ENCODE data around the gene CASKIN1.
"Not testable (repeated sequence)": the region's sequence is repeated elsewhere in the genome, so short reads cannot be mapped to it uniquely, and the experiment has no call there.

The CASKIN1 gene, protein sequence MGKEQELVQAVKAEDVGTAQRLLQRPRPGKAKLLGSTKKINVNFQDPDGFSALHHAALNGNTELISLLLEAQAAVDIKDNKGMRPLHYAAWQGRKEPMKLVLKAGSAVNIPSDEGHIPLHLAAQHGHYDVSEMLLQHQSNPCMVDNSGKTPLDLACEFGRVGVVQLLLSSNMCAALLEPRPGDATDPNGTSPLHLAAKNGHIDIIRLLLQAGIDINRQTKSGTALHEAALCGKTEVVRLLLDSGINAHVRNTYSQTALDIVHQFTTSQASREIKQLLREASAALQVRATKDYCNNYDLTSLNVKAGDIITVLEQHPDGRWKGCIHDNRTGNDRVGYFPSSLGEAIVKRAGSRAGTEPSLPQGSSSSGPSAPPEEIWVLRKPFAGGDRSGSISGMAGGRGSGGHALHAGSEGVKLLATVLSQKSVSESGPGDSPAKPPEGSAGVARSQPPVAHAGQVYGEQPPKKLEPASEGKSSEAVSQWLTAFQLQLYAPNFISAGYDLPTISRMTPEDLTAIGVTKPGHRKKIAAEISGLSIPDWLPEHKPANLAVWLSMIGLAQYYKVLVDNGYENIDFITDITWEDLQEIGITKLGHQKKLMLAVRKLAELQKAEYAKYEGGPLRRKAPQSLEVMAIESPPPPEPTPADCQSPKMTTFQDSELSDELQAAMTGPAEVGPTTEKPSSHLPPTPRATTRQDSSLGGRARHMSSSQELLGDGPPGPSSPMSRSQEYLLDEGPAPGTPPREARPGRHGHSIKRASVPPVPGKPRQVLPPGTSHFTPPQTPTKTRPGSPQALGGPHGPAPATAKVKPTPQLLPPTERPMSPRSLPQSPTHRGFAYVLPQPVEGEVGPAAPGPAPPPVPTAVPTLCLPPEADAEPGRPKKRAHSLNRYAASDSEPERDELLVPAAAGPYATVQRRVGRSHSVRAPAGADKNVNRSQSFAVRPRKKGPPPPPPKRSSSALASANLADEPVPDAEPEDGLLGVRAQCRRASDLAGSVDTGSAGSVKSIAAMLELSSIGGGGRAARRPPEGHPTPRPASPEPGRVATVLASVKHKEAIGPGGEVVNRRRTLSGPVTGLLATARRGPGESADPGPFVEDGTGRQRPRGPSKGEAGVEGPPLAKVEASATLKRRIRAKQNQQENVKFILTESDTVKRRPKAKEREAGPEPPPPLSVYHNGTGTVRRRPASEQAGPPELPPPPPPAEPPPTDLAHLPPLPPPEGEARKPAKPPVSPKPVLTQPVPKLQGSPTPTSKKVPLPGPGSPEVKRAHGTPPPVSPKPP (N-terminal part only)

DNA sequence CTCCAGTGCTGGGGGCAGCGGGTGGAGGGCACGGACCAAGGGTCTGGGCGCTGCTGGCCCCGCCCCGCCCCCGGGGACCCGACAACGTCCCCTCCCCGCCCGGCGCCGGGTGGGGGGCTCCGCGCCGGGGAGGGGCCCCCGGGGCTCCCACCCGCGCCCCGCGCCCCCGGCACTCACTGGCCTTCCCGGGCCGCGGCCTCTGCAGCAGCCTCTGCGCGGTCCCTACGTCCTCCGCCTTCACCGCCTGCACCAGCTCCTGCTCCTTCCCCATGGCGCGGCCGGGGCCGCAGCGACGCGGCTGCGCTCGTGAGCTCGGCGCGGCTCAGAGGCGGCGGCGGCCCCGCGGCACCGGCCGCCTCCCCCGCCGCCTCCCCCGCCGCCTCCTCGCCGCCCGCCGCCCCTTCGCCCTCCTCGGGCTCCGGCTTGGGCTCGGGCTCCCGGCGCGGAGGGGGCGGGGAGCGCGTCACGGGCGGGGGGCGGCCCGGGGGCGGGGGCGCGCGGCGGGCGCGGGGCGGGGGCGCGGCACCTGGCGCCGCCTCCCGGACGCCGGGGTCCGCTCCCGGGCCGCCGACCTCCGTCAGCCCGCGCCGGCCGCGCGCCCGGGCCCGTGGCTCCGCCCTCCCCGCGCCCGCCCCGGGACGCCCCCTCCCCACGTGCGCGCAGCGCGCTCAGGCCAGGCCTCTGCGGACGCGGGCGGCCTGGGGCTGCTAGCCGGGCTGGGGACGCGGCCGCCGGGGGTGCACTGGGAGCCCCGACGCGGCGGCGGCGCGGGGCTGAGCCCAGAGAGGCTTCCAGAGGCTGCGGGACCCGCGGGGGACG lies at the start of gene CASKIN1:
CASKIN1 (minus strand) TSS at position 444 of the 819 bp plus-strand sequence; CDS start at position 271, 173 bp downstream.
- peak in 1 of 2 experiments; percentile 15 for DNase-seq

DNA sequence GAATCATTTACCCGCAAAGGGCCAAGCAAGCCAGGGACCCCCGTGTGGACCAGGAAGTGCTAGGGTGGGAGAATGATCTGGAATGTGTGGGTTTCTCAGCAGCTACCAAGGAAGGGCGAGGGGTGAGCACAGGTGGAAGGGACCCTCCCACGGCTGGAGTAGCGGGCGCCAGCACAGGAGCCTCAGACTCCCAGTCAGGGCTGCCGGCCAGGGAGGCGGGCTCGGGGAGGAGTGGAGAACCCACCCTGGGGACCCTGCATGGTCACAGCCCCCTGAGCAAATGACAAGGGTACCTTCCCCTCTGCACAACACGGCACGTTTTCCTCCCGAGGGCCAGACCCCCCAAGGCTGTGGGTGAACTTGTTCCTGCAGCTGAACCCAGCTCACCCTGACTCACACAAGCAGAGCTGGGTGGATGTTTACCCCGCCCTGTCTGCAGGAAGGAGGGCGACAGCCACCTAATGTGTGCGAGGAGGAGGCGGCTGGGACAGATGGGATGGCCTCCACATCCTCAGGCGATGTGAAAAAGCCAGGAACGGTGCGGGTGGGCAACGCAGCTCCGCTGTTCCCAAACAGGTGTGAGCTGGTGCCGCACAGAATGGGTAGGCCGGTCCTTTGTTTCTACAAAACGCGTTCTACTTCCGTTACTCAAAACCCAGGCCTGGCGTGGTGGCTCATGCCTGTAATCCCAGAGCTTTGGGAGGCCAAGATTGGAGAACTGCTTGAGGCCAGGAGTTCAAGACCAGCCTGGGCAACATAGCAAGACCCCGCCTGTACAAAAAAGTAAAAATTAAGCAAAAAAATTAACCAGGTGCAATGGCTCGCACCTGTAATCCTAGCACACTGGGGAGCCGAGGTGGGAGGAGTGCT lies 48.8 kb upstream of the CASKIN1 start:
- no peak for DNase-seq

DNA sequence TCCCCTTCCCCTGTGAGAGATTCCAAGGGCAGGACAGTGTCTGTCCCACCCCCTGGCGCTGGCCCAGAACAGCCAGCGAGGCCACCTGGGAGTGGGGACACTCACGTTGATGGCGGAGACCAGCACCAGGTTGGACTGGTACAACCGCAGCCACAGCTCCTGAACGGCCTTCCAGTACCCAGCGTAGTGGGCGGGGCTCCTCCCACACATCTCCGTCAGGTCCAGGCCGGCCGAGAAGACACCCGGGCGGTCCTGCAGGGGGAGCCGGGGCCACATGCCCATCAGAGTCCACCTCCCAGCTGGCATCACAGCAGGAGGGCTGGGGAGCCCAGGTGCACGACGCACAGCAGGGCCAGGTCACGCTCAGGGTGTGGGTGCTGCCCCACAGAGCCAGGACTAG lies 47.9 kb upstream of the CASKIN1 start:
- no peak for DNase-seq

DNA sequence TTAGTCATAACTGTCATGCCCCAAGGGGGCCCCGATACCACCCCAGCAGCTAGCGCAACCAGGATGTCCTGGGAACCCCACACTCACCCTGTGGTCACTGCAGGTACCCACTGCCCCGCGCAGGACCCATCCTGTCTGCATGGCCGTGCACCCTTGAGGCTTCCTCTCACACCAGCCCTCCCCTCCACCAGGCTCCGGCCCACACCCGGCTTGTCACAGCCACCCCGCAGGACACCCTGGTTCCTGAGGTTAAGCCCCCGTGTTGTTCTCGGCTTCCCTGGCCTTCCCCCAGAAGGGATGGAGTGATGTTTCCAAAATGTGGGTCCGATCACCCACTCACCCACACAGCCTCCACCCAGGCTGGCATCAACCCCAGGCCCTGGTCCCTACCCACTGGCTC lies 47.4 kb upstream of the CASKIN1 start:
- DNase-seq, result no peak

DNA sequence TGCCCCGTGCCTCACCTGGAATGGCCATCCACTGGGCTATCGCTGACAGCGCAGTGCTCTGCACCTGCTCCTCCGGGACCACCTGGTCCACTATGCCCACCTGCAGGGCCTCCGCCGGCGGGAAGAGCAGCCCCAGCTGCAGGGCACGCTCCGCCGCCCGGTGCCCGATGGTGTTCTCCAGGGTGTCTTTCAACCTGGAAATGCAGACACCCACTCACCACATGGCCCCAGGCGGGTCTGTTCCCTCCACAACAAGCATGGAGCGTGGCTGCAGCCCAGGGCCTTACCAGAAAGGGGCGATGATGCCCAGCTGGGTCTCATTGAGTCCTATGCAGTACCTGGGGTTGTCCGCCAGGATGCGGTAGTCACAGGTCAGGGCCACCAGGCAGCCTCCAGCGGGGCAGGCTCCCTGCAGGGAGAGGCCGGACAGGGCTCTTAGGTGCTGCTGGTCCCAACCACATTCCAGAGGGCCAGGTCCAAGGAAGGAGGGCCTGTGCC lies 46.7 kb upstream of the CASKIN1 start:
- no peak for DNase-seq

DNA sequence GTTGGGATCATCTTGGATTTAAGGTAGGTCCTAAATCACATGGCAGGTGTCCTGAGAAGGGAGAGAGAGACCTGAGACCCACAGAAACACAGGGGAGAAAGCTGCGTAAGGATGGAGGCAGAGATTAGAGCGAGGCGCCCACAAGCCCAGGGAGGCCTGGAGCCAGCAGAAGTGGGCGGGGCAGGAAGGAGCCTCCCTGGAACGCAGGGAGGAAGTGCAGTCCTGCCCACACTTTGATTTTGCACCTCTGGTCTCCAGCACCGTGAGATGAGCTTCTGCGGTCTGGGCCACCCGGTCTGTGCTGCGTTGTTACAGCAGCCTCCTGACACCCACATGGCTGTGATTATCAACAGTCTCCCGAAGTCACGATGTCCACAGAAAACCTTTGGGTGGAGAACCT lies 46.2 kb upstream of the CASKIN1 start:
- DNase-seq, result no peak

DNA sequence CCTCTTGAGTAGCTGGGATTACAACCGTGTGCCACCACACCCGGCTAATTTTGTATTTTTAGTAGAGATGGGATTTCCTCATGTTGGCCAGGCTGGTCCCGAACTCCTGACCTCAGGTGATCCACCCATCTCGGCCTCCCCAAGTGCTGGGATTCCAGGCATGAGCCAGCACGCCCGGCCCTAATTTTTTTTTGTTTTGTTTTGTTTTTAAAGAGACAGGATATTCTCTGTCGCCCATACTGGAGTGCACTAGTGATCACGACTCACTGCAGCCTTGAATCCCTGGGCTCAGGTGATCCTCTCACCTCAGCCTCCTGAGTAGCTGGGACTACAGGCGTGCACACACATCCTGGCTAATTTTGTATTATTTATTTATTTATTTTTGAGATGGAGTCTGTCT lies 43.9 kb upstream of the CASKIN1 start:
- not testable (repeated sequence) for DNase-seq

DNA sequence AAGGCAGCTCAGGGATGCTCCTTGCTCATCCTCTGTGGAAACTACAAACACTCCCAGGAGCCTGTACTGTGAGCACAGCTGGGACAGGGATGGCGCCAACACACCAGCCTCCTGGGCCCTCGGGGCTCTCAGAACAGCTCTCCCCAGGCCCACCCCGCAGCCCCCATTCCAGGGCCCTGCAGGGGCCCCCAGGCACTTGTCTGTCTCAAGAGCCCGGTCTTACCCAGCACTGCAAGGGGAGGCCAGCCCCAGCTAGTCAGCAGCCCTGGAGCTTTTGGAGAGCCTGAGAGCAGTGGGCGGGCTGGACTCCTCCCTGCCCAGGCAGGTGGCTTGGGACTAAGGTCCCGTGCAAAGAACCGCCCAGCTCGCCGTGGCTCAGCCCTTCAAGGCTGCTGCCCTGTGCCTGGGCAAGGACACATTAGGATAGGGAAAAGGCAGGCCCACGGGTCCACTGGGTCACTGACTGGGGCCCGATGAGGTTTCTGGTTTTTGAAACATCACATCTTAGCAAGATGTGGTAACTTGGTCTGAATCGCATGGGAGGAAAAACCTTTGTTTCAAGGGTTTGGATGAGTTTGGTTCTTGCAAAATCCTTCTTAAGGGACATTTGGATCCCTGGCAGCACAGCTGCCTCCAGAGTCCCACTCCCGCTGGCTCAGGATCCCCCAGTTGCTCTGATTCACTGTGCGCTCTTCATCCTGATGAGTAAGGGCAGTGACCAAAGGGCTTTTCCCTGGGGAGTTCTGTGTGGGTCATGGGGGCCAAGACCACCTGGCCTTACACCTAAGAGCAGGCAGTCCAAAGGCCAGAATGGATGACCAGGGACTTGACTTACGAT lies 42.7 kb upstream of the CASKIN1 start:
- DNase-seq, result no peak

DNA sequence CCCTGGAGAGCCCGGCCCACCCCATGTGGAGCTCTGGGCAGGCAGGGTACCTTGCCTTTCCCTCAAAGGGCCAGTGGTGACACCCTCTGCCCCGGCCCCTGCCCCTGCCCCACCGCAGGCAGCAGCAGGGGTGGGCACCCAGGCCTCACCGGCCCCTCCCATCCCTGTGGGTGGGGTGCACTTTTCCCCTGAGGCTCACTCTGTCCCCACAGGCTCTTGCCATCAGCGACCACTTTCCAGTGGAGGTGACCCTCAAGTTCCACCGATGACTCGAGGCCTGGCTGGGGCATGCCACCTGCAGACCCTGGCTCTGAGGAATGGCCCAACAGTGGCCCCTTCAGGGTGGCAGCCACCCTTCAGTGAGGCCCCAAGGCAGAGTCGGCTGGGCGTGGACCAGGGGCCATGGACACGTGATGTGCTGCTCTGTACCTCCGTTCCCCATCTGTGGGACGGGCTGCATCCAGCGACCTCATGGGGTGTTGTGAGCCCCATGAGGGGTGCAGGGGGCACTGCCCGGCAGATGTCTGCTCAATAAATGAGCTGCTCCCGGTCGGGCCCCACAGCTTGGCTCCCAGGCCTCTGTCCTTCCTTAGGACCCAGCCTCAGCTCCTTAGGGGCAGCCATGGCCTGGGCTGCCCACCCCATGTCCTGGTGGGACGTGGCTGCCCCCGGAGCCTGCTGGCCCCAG lies 41.9 kb upstream of the CASKIN1 start:
- DNase-seq, result no peak

DNA sequence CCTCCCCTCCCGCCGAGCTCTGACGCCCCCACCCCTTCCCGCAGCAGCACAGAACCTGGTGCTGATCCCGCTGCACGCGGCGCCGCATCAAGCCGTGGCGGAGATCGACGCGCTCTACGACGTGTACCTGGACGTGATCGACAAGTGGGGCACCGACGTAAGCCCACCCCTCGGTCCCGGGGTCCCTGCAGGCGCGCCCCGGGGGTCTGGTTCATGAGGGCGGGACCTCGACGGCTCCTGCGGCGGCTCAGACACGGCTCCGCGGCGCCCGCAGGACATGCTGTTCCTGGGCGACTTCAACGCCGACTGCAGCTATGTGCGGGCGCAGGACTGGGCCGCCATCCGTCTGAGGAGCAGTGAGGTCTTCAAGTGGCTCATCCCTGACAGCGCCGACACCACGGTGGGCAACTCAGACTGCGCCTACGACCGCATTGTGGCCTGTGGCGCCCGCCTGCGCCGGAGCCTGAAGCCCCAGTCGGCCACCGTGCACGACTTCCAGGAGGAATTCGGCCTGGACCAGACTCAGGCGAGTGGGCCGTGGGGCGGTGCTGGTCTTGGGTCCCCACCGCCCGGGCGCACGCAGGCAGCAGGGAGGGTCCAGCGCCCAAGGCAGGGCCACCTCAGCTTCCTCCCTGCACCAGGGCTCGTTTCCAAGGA lies 41.2 kb upstream of the CASKIN1 start:
- DNase-seq, result no peak

DNA sequence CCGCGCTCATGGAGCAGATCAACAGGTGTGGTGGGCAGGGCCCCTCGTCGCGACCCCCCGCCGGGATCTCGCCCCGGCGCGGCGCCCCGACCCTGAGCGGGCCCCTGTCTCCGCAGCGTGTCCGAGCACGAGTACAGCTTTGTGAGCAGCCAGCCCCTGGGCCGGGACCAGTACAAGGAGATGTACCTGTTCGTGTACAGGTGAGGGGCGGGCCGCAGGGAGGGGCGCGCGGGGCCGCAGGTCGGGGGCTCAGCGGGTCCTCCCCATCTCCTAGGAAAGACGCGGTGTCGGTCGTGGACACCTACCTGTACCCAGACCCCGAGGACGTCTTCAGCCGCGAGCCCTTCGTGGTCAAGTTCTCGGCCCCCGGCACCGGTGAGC lies 40.7 kb upstream of the CASKIN1 start:
- DNase-seq, result no peak

DNA sequence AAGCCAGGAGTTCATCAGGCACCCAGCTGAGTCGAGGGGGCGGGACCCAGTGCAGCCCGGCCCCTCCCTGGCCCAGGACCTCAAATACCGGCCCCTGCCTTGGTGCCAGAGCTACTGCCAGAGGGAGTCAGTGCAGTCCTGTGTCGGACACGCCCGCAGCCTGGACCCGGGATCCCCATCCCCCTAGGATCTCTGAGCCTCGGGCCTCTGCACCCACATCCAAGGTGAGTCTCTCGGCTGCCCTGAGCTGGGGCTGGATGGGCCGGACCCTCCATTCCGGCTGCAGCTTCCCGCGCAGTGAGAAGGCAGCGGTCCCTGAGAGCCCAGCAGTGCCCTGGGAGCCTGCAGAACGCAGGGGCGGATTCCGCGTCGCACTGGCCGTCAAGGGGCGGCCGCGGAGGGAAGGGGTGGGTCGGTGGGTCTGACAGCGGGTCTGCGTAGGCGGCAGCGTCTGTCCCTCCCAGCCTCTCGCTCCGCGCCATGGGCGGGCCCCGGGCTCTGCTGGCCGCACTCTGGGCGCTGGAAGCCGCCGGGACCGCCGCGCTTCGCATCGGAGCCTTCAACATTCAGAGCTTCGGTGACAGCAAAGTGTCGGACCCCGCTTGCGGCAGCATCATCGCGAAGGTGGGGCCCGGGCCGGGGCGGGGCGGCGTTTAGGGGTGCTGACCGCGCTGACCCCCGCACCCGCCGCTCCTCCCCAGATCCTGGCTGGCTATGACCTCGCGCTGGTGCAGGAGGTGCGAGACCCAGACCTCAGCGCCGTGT lies 40.1 kb upstream of the CASKIN1 start, which contains the start of gene DNASE1L2:
DNASE1L2 (plus strand) TSS at position 108 of the 765 bp plus-strand sequence; CDS start at position 481, 373 bp downstream.
- no peak for DNase-seq

DNA sequence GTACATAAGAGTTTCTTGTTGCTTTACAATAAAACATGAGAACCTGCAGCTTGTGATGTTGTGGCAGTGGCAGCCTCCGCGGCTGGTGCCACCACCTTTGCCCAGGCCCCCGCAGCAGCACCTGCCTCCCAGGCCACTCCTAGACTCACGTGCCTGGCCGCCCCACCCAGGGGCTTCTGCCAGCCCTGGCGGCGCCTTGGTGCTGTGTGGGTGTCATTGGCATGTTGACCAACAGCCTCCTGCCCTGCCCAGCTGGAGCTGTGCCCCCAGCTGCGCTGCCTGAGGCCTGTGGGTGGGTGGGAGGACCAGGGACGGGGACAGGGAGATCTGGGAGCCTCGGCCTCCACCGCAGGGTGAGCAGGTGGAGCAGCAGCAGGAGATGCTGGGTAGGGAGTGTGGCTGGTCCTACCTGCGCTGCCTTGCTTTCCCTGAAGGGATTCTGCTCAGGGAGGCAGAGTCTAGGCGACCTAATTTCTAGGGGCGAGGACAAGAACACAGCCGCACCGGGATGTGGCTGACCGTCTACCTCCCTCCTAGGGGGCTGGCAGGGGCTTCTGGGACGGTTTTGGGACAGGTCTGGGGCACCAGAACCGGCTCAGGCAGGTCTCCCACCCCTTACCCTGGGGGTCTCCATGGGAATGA lies 39.4 kb upstream of the CASKIN1 start:
- DNase-seq, result no peak

DNA sequence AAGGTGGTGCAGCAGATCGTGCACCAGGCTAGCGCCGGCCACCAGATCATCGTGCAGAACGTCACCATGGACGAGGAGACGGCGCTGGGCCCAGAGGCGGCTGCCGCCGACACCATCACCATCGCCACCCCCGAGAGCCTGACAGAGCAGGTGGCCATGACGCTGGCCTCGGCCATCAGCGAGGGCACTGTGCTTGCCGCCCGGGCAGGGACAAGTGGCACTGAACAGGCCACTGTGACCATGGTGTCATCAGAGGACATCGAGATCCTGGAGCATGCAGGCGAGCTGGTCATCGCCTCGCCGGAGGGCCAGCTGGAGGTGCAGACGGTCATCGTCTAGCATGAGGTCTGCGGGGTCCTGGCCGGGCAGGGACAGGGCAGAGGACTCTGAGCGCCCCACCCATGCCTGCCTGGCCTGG lies 38.8 kb upstream of the CASKIN1 start:
- DNase-seq, result no peak

DNA sequence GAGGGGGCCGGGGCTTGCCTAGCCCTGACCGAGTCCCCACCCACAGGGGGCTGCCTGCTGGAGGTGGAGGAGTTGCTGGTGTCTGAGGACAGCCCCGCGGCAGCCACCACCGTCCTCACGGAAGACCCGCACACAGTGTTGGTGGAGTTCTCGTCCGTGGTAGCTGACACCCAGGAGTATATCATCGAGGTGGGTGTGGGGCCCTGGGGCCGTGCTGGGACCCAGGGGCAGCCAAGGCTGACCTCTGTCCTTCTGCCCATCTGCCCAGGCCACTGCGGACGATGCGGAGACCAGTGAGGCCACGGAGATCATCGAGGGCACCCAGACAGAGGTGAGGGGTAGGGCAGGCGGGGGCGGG lies 38.4 kb upstream of the CASKIN1 start:
- no peak for DNase-seq

DNA sequence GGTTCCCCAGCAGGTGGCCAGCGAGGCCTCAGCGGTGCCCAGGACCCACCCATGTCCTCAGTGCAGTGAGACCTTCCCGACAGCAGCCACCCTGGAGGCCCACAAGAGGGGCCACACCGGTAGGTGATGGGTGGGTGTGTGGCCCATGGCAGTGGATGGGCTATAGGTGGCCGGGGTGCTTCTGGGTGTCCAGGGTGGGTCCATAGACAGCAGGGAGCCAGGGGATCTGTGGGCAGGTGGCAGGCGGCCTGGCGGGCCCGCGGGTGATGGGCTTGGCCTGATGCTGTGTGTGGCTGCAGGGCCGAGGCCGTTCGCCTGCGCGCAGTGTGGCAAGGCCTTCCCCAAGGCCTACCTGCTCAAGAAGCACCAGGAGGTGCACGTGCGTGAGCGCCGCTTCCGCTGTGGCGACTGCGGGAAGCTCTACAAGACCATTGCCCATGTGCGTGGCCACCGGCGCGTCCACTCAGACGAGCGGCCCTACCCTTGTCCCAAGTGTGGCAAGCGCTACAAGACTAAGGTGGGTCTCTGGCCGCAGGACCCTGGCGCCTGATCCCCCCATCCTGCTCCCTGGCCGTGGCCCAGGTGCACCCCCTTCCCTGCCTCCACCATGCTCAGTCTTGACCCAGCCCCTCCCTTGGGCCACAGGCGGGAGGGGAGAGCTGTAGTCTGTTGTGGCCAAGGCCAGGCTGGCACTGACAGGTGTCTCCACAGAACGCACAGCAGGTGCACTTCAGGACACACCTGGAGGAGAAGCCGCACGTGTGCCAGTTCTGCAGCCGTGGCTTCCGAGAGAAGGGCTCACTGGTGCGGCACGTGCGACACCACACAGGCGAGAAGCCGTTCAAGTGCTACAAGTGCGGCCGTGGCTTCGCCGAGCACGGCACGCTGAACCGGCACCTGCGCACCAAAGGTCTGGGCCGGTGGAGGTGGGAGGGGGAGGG lies 37.7 kb upstream of the CASKIN1 start:
- DNase-seq, result peak in 1 of 2 experiments; percentile 63
